A172 (cell line): Measurements from ENCODE around the gene DRC7. TPM values are rescaled to one million over a fixed set of nuclear protein-coding genes. Genes with fewer than 3 reads are reported as not detected.

ENCODE experiments used
- DNase-seq: peaks from one replicate; pipeline ENCODE4 v3.0.0-alpha.2; 2015; ENCODE audit warnings: low spot score
- total RNA-seq: library from RNA; depleted of rRNA; stranded (reverse); fragments of >200 nt; shearing (Covaris generic); gene quantifications from 2 replicates; pipeline ENCODE4 v1.2.3, GENCODE V29; 2014

DRC7 gene
- total RNA-seq, 1 experiment from 2014 or later, result not detected

GRCh38 chr16:57675741-57676551 is 18.7 kb upstream of the DRC7 start:
- DNase-seq, result no peak

GRCh38 chr16:57676553-57677085 is 18.0 kb upstream of the DRC7 start:
- DNase-seq, result no peak

GRCh38 chr16:57677622-57678369 is 16.8 kb upstream of the DRC7 start:
- DNase-seq, result no peak

- DNase-seq, result no peak
Measured at GRCh38 chr16:57679016-57679415, 15.6 kb upstream of the DRC7 start.

- no peak for DNase-seq
Measured at GRCh38 chr16:57679767-57680482, 14.7 kb upstream of the DRC7 start.

- DNase-seq, result no peak
Measured at GRCh38 chr16:57680842-57681375, 13.7 kb upstream of the DRC7 start.

- no peak for DNase-seq
Measured at GRCh38 chr16:57681950-57682728, 12.5 kb upstream of the DRC7 start.

- DNase-seq, result no peak
Measured at GRCh38 chr16:57682809-57683635, 11.6 kb upstream of the DRC7 start.

- no peak for DNase-seq
Measured at GRCh38 chr16:57683636-57684545, 10.7 kb upstream of the DRC7 start.

GRCh38 chr16:57684626-57685358 is 9.8 kb upstream of the DRC7 start:
- DNase-seq, result no peak

- no peak for DNase-seq
Measured at GRCh38 chr16:57685633-57686032, 9.0 kb upstream of the DRC7 start.

- DNase-seq, result no peak
Measured at GRCh38 chr16:57686577-57686976, 8.0 kb upstream of the DRC7 start.

- no peak for DNase-seq
Measured at GRCh38 chr16:57687363-57687929, 7.2 kb upstream of the DRC7 start.

- DNase-seq, result no peak
Measured at GRCh38 chr16:57688487-57688986, 6.1 kb upstream of the DRC7 start.

GRCh38 chr16:57688987-57689761 is 5.4 kb upstream of the DRC7 start:
- DNase-seq, result no peak

GRCh38 chr16:57689762-57690558 is 4.6 kb upstream of the DRC7 start:
- DNase-seq, result no peak
